D721Med (cell line): ENCODE data around the gene TH.

Experiments
- DNase-seq: peaks from one replicate; pipeline ENCODE4 v3.0.0; 2011; ENCODE audit warnings: low spot score; ENCODE audit not compliant: insufficient read length
- FAIRE-seq: peaks from 2 replicates; lab custom pipeline; 2011; peaks lifted over from hg19 to GRCh38; lab: Jason Lieb, UNC
- TF ChIP-seq, protein P1 (sequence below): IDR thresholded peaks from 2 replicates; pipeline ENCODE4 v1.5.1; 2012; ENCODE audit warnings: mild to moderate bottlenecking, control low read depth; ENCODE audit not compliant: insufficient read depth; ENCODE audit errors: missing control alignments

TH gene

DNA sequence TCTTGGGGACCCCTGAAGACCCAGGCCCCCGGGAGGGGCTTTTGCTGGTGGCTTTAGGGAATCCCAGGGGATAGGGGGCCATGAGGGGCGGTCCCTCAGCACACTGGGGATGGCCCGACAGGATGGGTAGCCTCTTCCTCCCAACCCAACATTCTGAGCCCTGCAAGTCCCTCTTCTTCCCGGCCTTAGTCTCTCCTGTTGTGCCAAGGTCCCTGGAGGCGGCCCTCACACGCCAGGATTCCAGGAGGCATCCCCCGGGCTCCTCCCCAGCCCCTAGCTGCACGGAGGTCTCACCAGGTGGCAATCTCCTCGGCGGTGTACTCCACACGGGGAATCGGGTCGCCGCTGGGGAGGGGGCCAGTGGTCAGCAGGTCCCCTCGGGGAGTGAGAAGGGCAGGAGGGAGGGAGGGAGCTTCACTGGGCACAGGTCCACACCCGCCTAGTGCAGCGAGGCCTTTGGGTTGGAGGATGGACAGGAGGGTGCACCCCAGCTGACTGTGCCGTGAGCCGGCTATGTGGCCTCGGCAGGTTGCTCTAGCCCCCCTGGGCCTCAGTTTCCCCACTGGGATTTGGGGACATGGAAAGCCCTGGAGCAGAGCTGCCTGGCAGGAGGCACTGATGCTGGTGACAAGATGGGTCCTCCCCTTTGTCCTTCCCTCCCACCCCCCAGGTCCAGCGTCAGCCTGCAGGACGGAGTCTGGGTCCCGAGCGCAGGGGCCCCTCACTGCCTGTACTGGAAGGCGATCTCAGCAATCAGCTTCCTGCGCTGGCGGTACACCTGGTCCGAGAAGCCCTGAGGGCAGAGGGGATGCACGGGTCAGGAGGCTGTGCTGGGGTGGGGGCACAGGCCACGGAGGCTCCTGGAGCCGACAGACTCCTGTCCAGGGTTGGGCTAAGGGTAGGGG lies 4.2 kb downstream of the TH start:
- DNase-seq, result no peak
- no peak for FAIRE-seq
- TF ChIP-seq, protein P1, sequence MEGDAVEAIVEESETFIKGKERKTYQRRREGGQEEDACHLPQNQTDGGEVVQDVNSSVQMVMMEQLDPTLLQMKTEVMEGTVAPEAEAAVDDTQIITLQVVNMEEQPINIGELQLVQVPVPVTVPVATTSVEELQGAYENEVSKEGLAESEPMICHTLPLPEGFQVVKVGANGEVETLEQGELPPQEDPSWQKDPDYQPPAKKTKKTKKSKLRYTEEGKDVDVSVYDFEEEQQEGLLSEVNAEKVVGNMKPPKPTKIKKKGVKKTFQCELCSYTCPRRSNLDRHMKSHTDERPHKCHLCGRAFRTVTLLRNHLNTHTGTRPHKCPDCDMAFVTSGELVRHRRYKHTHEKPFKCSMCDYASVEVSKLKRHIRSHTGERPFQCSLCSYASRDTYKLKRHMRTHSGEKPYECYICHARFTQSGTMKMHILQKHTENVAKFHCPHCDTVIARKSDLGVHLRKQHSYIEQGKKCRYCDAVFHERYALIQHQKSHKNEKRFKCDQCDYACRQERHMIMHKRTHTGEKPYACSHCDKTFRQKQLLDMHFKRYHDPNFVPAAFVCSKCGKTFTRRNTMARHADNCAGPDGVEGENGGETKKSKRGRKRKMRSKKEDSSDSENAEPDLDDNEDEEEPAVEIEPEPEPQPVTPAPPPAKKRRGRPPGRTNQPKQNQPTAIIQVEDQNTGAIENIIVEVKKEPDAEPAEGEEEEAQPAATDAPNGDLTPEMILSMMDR, result no peak

DNA sequence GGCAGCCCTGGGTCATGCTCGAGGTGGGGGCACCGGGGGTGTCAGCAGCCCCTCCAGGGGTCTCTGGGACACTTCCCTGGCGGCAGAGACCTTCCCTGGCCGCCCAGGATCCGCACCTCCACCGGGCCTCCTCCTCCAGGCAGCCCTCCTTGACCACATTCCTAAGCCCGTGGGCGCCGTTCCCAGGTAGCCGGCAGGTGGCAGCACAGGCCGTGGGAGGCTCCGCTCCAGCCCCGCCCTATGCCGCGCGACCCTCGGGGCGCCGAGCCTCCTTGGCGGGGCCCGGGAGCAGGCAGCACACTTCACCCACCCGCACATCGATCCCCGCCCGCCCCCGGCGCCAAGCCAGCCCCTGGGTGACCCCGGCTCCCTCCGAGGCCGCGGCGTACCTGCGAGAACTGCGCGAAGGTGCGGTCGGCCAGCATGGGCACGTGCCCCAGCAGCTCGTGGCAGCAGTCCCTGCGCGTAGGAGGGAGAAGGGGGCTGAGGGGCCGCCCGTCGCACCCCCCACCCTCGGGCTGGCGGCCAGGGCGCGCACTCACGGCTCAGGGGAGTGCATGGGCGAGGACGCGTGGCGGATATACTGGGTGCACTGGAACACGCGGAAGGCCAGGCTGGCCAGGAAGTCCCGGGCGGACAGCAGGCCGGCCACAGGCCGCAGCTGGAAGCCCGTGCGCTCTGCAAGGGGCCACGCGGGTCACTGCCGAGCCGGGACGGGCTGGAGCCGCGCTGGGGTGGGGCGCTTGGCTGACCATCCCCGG lies 5.3 kb downstream of the TH start:
- TF ChIP-seq, protein P1, result peak; percentile 42
- FAIRE-seq, result no peak
- peak; percentile 29 for DNase-seq

DNA sequence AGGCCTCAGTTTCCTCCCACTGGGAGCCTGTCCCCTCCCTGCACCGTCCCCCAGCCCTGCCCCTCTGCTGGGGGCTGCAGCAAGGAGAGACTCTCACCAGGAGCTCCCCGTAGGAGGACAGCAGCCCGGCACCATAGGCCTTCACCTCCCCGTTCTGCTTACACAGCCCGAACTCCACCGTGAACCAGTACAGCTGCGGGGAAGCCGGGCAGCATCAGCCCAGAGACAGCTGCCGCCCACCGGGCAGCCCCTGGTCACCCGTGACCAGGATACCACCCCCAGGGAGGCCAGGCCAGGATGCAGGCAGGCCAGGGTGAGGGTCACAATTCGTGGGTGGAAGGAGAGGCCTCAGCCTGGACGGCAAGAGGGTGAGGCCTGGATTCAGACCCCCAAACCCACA lies 6.0 kb downstream of the TH start:
- FAIRE-seq (no peak), DNase-seq (no peak)
- TF ChIP-seq, protein P1, result no peak

GRCh38 chr11:2164861-2165555 lies 6.6 kb downstream of the TH start:
- FAIRE-seq (no peak), DNase-seq (no peak)
- TF ChIP-seq, protein P1, result no peak

DNA sequence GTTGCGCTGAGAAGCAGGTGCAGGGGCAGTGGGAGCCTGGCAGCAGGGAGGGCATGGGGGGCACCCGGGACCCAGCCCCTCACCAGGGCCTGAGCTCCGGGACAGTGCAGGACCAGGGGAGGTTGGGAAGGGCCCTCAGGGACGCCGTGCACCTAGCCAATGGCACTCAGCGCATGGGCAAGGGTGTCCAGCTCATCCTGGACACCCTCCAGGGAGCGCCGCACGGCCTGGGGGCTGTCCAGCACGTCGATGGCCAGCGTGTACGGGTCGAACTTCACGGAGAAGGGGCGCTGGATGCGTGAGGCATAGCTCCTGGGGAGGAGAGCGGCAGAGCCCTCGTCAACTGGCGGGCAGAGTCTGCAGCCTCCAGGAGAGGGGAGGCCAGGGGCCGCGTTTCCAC lies 7.5 kb downstream of the TH start:
- TF ChIP-seq, protein P1, result no peak
- FAIRE-seq (no peak), DNase-seq (no peak)

DNA sequence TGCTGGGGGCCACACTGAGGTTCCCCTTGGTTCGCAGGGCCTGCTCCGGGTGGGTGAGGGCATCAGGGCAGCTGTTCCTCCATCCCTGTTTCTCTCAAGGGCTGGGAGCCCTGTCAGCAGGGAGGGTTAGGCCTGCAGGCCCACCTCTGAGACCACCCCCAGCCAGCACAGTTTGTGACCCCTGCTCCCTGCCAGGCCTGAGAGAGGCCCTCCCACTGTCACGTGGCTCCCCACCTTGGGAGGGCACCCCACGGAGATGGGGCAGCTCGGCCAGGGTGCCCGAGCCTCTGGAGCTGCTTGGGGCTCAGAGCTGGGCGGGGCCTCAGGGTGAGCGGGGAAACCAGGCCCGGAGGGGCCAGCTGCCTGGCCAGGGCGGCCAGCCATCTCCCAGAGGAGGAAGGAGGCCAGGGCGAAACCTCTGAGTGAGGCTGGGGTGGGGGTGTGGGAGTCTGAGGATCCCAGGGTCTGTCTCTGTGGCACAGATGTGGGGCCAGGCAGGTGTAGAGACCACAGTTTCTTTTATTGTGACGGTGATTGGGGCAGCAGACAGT lies 8.1 kb downstream of the TH start:
- FAIRE-seq, result no peak
- TF ChIP-seq, protein P1, result no peak

More for the DNA sequence above, 8.1 kb downstream of the TH start:
- no peak for DNase-seq
